GM12892 (cell line): Measurements from ENCODE around the gene OPN5.

Source experiments
- DNase-seq: peaks from one replicate; pipeline ENCODE4 v3.0.0; 2011; ENCODE audit not compliant: insufficient read length
- FAIRE-seq: peaks from 2 replicates; lab custom pipeline; 2011; peaks lifted over from hg19 to GRCh38; lab: Jason Lieb, UNC
- POLR2A ChIP-seq: IDR thresholded peaks from 2 replicates; pipeline ENCODE4 v1.6.1; 2011; ENCODE audit warnings: low read depth, low read length, control low read depth
- POLR2AphosphoS5 ChIP-seq: IDR thresholded peaks from 2 replicates; pipeline ENCODE4 v1.6.1; 2011; ENCODE audit warnings: low read depth, low read length, control low read depth
- TAF1 ChIP-seq: IDR thresholded peaks from 2 replicates; pipeline ENCODE4 v1.6.1; 2011; ENCODE audit warnings: low read depth, mild to moderate bottlenecking, control low read depth, low read length, borderline replicate concordance

OPN5 gene

GRCh38 chr6:47836639-47837038 is 54.8 kb downstream of the OPN5 start:
- TF ChIP-seq POLR2A: no peak
- no peak for TF ChIP-seq POLR2AphosphoS5
- no peak for TF ChIP-seq TAF1
- no peak for DNase-seq

GRCh38 chr6:47839645-47840044 is 57.8 kb downstream of the OPN5 start:
- TF ChIP-seq TAF1: no peak
- no peak for TF ChIP-seq POLR2A
- no peak for TF ChIP-seq POLR2AphosphoS5
- FAIRE-seq (no peak), DNase-seq (no peak)

More at GRCh38 chr6:47836639-47837038, 54.8 kb downstream of the OPN5 start:
- no peak for FAIRE-seq

- FAIRE-seq: no peak
- TF ChIP-seq POLR2A: no peak
- TF ChIP-seq TAF1: no peak
- no peak for TF ChIP-seq POLR2AphosphoS5
- no peak for DNase-seq
These were observed 63.0 kb downstream of the OPN5 start for GRCh38 chr6:47844881-47845280.

GRCh38 chr6:47846752-47847151 is 64.9 kb downstream of the OPN5 start:
- TF ChIP-seq TAF1: no peak
- TF ChIP-seq POLR2A: no peak
- TF ChIP-seq POLR2AphosphoS5: no peak
- DNase-seq (no peak), FAIRE-seq (no peak)

- DNase-seq: no peak
- TF ChIP-seq POLR2A (no peak), TAF1 (no peak), POLR2AphosphoS5 (no peak)
- no peak for FAIRE-seq
These were observed 69.3 kb downstream of the OPN5 start for GRCh38 chr6:47851091-47851490.

GRCh38 chr6:47852727-47853126 is 70.9 kb downstream of the OPN5 start:
- DNase-seq (no peak), FAIRE-seq (no peak)
- TF ChIP-seq TAF1 (no peak), POLR2A (no peak), POLR2AphosphoS5 (no peak)

GRCh38 chr6:47853766-47854165 is 71.9 kb downstream of the OPN5 start:
- DNase-seq (no peak), FAIRE-seq (no peak)
- no peak for TF ChIP-seq POLR2A
- no peak for TF ChIP-seq TAF1

GRCh38 chr6:47854971-47855370 is 73.1 kb downstream of the OPN5 start:
- DNase-seq (no peak), FAIRE-seq (no peak)
- TF ChIP-seq POLR2A: no peak
- no peak for TF ChIP-seq POLR2AphosphoS5
- TF ChIP-seq TAF1: no peak

- FAIRE-seq (no peak), DNase-seq (no peak)
- TF ChIP-seq TAF1 (no peak), POLR2A (no peak), POLR2AphosphoS5 (no peak)
These were observed 77.3 kb downstream of the OPN5 start for GRCh38 chr6:47859175-47859574.

GRCh38 chr6:47862731-47863130 is 80.9 kb downstream of the OPN5 start:
- TF ChIP-seq POLR2A (no peak), POLR2AphosphoS5 (no peak), TAF1 (no peak)
- FAIRE-seq: no peak

GRCh38 chr6:47865206-47865605 is 83.4 kb downstream of the OPN5 start:
- DNase-seq (no peak), FAIRE-seq (no peak)
- TF ChIP-seq POLR2A: no peak

More at GRCh38 chr6:47862731-47863130, 80.9 kb downstream of the OPN5 start:
- no peak for DNase-seq

- no peak for TF ChIP-seq POLR2A
- no peak for TF ChIP-seq POLR2AphosphoS5
- DNase-seq (no peak), FAIRE-seq (no peak)
These were observed 93.8 kb downstream of the OPN5 start for GRCh38 chr6:47875593-47875992.
